ENCODE results near the gene CFAP61.

CFAP61 gene

DNA sequence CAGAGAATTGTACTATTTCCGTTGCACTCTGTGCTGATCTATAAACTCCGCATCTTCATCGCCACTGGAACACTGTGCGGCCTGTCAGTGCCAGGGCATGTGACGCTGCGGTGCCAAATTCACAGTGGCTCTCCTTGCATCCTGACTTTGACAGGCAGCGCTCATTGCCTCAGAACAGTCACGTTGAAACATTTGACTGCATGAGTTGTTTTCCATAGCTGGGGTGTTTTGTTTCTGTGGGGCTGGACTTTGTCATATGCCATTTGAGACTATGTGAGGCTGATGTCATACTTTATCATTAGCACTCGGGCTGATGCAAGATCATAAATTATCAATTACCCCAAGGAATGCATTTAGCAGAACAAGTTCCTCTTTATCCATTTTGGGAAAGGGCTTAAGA is 32.7 kb downstream of the CFAP61 start (continued):
- TF ChIP-seq, protein P1, sequence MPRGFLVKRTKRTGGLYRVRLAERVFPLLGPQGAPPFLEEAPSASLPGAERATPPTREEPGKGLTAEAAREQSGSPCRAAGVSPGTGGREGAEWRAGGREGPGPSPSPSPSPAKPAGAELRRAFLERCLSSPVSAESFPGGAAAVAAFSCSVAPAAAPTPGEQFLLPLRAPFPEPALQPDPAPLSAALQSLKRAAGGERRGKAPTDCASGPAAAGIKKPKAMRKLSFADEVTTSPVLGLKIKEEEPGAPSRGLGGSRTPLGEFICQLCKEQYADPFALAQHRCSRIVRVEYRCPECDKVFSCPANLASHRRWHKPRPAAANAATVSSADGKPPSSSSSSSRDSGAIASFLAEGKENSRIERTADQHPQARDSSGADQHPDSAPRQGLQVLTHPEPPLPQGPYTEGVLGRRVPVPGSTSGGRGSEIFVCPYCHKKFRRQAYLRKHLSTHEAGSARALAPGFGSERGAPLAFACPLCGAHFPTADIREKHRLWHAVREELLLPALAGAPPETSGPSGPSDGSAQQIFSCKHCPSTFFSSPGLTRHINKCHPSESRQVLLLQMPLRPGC (tag by site-specific recombination; IDR thresholded peaks at IDR 0.05) = peak; percentile 69; the same call in 1 of the 2 replicates
- TF ChIP-seq ZNF324 (tag by site-specific recombination; IDR thresholded peaks at IDR 0.05) (0 out of 2 replicates have a peak, but pooled peaks have one; percentile 49), ZIC2 (tag by site-specific recombination; IDR thresholded peaks at IDR 0.05) (no peak), ZBTB21 (tag by site-specific recombination; IDR thresholded peaks at IDR 0.05) (peak; percentile 85), ZNF560 (tag by site-specific recombination; IDR thresholded peaks at IDR 0.05; ENCODE audit: borderline replicate concordance) (no peak), KLF10 (tag by site-specific recombination; IDR thresholded peaks at IDR 0.05) (0 out of 2 replicates have a peak, but pooled peaks have one; percentile 26)
- TF ChIP-seq, protein P2, sequence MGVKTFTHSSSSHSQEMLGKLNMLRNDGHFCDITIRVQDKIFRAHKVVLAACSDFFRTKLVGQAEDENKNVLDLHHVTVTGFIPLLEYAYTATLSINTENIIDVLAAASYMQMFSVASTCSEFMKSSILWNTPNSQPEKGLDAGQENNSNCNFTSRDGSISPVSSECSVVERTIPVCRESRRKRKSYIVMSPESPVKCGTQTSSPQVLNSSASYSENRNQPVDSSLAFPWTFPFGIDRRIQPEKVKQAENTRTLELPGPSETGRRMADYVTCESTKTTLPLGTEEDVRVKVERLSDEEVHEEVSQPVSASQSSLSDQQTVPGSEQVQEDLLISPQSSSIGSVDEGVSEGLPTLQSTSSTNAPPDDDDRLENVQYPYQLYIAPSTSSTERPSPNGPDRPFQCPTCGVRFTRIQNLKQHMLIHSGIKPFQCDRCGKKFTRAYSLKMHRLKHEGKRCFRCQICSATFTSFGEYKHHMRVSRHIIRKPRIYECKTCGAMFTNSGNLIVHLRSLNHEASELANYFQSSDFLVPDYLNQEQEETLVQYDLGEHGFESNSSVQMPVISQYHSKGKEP (tag by site-specific recombination; IDR thresholded peaks at IDR 0.05) = peak; percentile 53; the same call in 1 of the 2 replicates

DNA sequence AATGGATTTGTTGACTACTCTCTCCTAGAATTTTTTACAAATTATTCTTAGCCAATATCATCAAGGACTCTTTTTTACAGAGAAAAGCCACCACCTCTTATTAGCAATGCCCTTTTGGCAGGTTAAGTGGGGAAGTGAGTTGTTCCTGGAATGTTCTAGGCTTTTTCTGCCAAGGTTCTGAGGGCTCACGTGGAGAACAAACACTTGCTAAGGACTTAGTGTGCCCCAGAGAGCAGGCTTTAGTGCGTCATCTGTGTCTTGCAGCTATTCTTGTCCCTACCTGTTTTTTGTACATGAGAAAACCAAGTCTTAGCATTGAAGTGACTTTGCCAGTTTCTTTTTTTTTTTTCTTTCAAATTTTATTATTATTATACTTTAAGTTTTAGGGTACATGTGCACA is 33.5 kb downstream of the CFAP61 start:
- Histone ChIP-seq H3K4me1 (ENCODE audit: control insufficient read depth, insufficient read depth, low read length) (no peaks in the 10 kb centered on the region), H3K9me3 (ENCODE audit: control insufficient read depth, insufficient read depth, low read depth, low read length) (no peaks in the 10 kb centered on the region), H3K4me3 (ENCODE audit: low read depth, low read length) (no peak overlapping the region), H3K36me3 (ENCODE audit: control insufficient read depth in 2 of 2, insufficient read depth in 1 of 2, low read length in 2 of 2) (no peaks in the 10 kb centered on the region), H3K27ac (ENCODE audit: extremely low read depth, low read depth, low read length) (no peak overlapping the region)
- TF ChIP-seq, protein P3, sequence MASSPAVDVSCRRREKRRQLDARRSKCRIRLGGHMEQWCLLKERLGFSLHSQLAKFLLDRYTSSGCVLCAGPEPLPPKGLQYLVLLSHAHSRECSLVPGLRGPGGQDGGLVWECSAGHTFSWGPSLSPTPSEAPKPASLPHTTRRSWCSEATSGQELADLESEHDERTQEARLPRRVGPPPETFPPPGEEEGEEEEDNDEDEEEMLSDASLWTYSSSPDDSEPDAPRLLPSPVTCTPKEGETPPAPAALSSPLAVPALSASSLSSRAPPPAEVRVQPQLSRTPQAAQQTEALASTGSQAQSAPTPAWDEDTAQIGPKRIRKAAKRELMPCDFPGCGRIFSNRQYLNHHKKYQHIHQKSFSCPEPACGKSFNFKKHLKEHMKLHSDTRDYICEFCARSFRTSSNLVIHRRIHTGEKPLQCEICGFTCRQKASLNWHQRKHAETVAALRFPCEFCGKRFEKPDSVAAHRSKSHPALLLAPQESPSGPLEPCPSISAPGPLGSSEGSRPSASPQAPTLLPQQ (tag by site-specific recombination; IDR thresholded peaks at IDR 0.05) = no peak
- no peak for TF ChIP-seq ZSCAN16 (tag by site-specific recombination; IDR thresholded peaks at IDR 0.05)
- CTCF ChIA-PET = interaction anchor here (0.6 to 5.7 kb wide), 4 partner anchors 9 to 1420 kb away, joined by 3 to 47 read pairs (median 3); no protein-coding TSS in a partner anchor
- POLR2A ChIA-PET = no interaction called here

DNA sequence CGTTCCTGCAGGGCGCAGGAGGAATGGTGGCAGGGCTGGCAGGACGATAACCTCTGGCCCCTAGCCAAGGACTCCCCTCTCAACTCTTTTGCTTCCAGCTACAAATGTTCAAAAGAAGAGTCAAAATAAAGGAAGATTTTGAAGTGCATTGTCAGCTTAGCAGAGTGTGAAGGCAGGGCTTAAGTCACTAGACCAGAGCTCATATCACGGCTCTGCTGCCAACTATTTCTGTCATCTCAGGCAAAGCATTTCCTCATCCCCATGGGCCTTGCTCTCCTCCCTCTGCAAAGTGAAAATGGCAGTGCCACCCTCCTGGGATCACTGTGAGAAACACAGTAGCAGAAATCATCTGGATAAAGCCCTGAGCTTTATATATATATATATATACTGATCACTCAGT is 36.7 kb downstream of the CFAP61 start:
- H3K36me3 ChIP-seq (ENCODE audit: control insufficient read depth in 2 of 2, insufficient read depth in 1 of 2, low read length in 2 of 2) = no peaks in the 10 kb centered on the region
- H3K9me3 ChIP-seq (ENCODE audit: control insufficient read depth, insufficient read depth, low read depth, low read length) = no peaks in the 10 kb centered on the region
- POLR2A ChIA-PET = no interaction called here
- H3K4me1 ChIP-seq (ENCODE audit: control insufficient read depth, insufficient read depth, low read length) = no peaks in the 10 kb centered on the region
- CTCF ChIA-PET = interaction anchor here (0.6 to 2.3 kb wide), 2 partner anchors 21 to 148 kb away, joined by 3 to 6 read pairs; no protein-coding TSS in a partner anchor
- H3K27ac ChIP-seq (ENCODE audit: extremely low read depth, low read depth, low read length) = no peak overlapping the region
- TF ChIP-seq ZNF548 (tag by site-specific recombination; IDR thresholded peaks at IDR 0.05) (0 out of 2 replicates have a peak, but pooled peaks have one; percentile 25), MYNN (tag by site-specific recombination; IDR thresholded peaks at IDR 0.05; ENCODE audit: borderline replicate concordance) (no peak)
- H3K4me3 ChIP-seq (ENCODE audit: low read depth, low read length) = no peak overlapping the region

DNA sequence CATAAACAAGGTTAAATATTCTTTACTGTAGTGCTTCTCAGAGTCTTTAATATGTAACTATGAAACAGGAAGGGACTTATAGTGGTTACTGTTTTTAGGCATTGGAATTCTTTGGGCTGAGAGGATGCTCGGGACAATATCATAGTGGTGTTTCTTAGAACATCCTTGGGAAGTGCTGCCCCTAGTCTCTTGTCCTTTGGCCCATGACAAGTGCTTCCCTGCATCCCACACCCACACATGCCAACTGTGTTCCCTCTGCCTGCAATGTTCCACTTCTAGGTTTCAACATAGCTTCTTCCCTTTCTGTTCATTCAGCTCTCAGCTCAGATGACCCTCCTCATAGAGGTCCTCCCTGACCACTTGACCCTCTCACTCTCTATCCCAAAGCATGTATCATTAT is 37.6 kb downstream of the CFAP61 start:
- no peak overlapping the region for H3K27ac ChIP-seq (ENCODE audit: extremely low read depth, low read depth, low read length)
- H3K36me3 ChIP-seq (ENCODE audit: control insufficient read depth in 2 of 2, insufficient read depth in 1 of 2, low read length in 2 of 2) = no peaks in the 10 kb centered on the region
- CTCF ChIA-PET = interaction anchor here (0.6 to 2.3 kb wide), 2 partner anchors 147 to 751 kb away, joined by 3 to 6 read pairs; no protein-coding TSS in a partner anchor
- no peaks in the 10 kb centered on the region for H3K4me1 ChIP-seq (ENCODE audit: control insufficient read depth, insufficient read depth, low read length)
- POLR2A ChIA-PET = no interaction called here
- no peaks in the 10 kb centered on the region for H3K9me3 ChIP-seq (ENCODE audit: control insufficient read depth, insufficient read depth, low read depth, low read length)
- H3K4me3 ChIP-seq (ENCODE audit: low read depth, low read length) = no peak overlapping the region
- TF ChIP-seq ZNF157 (tag by site-specific recombination; IDR thresholded peaks at IDR 0.05) (no peak), ZNF350 (tag by site-specific recombination; IDR thresholded peaks at IDR 0.05) (no peak), BCL11A (tag by site-specific recombination; IDR thresholded peaks at IDR 0.05; ENCODE audit: low read depth) (no peak)
- TF ChIP-seq, protein P4, sequence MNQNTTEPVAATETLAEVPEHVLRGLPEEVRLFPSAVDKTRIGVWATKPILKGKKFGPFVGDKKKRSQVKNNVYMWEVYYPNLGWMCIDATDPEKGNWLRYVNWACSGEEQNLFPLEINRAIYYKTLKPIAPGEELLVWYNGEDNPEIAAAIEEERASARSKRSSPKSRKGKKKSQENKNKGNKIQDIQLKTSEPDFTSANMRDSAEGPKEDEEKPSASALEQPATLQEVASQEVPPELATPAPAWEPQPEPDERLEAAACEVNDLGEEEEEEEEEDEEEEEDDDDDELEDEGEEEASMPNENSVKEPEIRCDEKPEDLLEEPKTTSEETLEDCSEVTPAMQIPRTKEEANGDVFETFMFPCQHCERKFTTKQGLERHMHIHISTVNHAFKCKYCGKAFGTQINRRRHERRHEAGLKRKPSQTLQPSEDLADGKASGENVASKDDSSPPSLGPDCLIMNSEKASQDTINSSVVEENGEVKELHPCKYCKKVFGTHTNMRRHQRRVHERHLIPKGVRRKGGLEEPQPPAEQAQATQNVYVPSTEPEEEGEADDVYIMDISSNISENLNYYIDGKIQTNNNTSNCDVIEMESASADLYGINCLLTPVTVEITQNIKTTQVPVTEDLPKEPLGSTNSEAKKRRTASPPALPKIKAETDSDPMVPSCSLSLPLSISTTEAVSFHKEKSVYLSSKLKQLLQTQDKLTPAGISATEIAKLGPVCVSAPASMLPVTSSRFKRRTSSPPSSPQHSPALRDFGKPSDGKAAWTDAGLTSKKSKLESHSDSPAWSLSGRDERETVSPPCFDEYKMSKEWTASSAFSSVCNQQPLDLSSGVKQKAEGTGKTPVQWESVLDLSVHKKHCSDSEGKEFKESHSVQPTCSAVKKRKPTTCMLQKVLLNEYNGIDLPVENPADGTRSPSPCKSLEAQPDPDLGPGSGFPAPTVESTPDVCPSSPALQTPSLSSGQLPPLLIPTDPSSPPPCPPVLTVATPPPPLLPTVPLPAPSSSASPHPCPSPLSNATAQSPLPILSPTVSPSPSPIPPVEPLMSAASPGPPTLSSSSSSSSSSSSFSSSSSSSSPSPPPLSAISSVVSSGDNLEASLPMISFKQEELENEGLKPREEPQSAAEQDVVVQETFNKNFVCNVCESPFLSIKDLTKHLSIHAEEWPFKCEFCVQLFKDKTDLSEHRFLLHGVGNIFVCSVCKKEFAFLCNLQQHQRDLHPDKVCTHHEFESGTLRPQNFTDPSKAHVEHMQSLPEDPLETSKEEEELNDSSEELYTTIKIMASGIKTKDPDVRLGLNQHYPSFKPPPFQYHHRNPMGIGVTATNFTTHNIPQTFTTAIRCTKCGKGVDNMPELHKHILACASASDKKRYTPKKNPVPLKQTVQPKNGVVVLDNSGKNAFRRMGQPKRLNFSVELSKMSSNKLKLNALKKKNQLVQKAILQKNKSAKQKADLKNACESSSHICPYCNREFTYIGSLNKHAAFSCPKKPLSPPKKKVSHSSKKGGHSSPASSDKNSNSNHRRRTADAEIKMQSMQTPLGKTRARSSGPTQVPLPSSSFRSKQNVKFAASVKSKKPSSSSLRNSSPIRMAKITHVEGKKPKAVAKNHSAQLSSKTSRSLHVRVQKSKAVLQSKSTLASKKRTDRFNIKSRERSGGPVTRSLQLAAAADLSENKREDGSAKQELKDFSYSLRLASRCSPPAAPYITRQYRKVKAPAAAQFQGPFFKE (tag by site-specific recombination; IDR thresholded peaks at IDR 0.05; ENCODE audit: borderline replicate concordance) = no peak
- TF ChIP-seq, protein P2 (tag by site-specific recombination; IDR thresholded peaks at IDR 0.05) = no peak
